ENCODE data around the gene MYO5A. TPM values are rescaled to one million over a fixed set of nuclear protein-coding genes. Genes with fewer than 3 reads are reported as not detected.

The MYO5A gene
- total and polyA plus RNA-seq, 9 of the 15 experiments (the other 6 are each of a cell fraction or from before 2014, with no cell fraction given) = 0.03 to 0.82 (median 0.40) TPM

DNA sequence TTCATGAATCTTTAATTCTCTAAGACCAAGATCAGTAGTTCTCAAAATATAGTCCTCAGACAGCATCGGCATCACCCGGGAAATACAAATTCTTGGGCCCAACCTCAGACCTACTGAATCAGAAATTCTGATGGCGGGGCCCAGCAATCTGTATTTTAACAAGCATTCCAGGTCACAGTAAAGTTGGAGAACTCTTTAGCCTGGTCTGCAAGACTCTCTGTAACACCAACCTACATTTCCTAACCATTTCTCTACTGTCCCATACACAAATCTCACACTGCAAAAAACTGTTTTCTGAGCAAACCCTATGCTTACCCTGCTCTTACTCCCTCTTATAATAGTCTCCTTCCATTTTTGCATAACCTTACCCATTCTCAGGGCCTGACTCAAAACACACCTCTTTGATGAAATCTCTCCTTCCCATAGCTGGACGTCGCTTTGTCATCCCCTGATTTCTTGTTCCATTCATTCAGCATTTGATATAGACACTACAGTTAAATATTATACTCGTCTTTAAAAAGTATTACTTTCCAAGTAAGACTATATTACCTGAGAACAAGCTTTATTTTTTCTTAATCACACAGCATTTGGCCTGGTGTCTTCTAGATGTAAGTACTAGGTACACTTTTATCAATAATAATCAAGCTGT, 149.8 kb downstream of the MYO5A start:
- Histone ChIP-seq H3K4me2 (ENCODE audit: insufficient read depth, low read length) (no peak overlapping the region), H3K9me3 (replicated peaks; ENCODE audit: control insufficient read depth, insufficient read depth, low read depth, low read length) (no peaks in the 10 kb centered on the region), H3K27me3 (ENCODE audit: control insufficient read depth in 2 of 2, insufficient read depth in 2 of 2, low read length in 2 of 2) (peaks cover 8 to 27% of the 10 kb centered on the region in 2 experiments; a peak in 3 of 5 replicates), H3K79me2 (ENCODE audit: control insufficient read depth, insufficient read depth, low read length) (no peaks in the 10 kb centered on the region), H3K4me3 (no peak overlapping the region), H2AFZ (ENCODE audit: low read depth, low read length) (no peak overlapping the region), H3K36me3 (ENCODE audit: control insufficient read depth, insufficient read depth, low read length) (no peaks in the 10 kb centered on the region), H3K9me1 (ENCODE audit: control insufficient read depth, insufficient read depth, low read length) (no peaks in the 10 kb centered on the region), H3K4me1 (replicated peaks in 1 of 2; ENCODE audit: control insufficient read depth in 2 of 2, insufficient read depth in 2 of 2, low read length in 2 of 2) (no peaks in the 10 kb centered on the region), H4K20me1 (replicated peaks; ENCODE audit: control insufficient read depth, insufficient read depth, low read length) (no peaks in the 10 kb centered on the region), H3K9ac (ENCODE audit: insufficient read depth in 1 of 2, low read depth in 2 of 2, low read length in 2 of 2) (no peak overlapping the region), H3K27ac (ENCODE audit: extremely low read depth, low read depth, low read length) (no peak overlapping the region)
- BruUV-seq (replicated peaks) = no TSS peak
- FAIRE-seq (no peak), DNase-seq (ENCODE audit: extremely low read depth in 1 of 4, low spot score in 3 of 4) (no peak), ATAC-seq (no peak)
- ChIA-PET POLR2A (no interaction called here), CTCF (ENCODE audit: low intra/inter-chr PET ratio) (no interaction called here)
- WGBS (ENCODE audit: insufficient coverage, low coverage, missing lambda C conversion rate) = 7% methylated on average over 6 of the region's 6 CpGs
- in situ Hi-C loops (cut with MboI) = no loop called here
- intact Hi-C loops (cut with micrococcal nuclease) = no loop called here
- no peak for TF ChIP-seq SUPT5H (IDR thresholded peaks at IDR 0.05)
- TF ChIP-seq ZNF77 (CRISPR knock-in tag; IDR thresholded peaks at IDR 0.05) = no peak
- no peak for TF ChIP-seq PTBP1 (IDR thresholded peaks at IDR 0.05; ENCODE audit: low read depth, low read length)
- TF ChIP-seq GATA2 (CRISPR knock-in tag; IDR thresholded peaks at IDR 0.05) = no peak
- TF ChIP-seq, protein P1, sequence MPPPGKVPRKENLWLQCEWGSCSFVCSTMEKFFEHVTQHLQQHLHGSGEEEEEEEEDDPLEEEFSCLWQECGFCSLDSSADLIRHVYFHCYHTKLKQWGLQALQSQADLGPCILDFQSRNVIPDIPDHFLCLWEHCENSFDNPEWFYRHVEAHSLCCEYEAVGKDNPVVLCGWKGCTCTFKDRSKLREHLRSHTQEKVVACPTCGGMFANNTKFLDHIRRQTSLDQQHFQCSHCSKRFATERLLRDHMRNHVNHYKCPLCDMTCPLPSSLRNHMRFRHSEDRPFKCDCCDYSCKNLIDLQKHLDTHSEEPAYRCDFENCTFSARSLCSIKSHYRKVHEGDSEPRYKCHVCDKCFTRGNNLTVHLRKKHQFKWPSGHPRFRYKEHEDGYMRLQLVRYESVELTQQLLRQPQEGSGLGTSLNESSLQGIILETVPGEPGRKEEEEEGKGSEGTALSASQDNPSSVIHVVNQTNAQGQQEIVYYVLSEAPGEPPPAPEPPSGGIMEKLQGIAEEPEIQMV (tag; conservative IDR thresholded peaks at IDR 0.05; ENCODE audit: low read depth) = no peak
- TF ChIP-seq, protein P2, sequence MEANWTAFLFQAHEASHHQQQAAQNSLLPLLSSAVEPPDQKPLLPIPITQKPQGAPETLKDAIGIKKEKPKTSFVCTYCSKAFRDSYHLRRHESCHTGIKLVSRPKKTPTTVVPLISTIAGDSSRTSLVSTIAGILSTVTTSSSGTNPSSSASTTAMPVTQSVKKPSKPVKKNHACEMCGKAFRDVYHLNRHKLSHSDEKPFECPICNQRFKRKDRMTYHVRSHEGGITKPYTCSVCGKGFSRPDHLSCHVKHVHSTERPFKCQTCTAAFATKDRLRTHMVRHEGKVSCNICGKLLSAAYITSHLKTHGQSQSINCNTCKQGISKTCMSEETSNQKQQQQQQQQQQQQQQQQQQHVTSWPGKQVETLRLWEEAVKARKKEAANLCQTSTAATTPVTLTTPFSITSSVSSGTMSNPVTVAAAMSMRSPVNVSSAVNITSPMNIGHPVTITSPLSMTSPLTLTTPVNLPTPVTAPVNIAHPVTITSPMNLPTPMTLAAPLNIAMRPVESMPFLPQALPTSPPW (CRISPR knock-in tag; IDR thresholded peaks at IDR 0.05) = no peak
- no peak for TF ChIP-seq ZNF76 (CRISPR knock-in tag; IDR thresholded peaks at IDR 0.05; ENCODE audit: borderline replicate concordance)
- no peak for TF ChIP-seq SIN3A (IDR thresholded peaks at IDR 0.05; ENCODE audit: borderline replicate concordance in 2 of 2, control insufficient read depth in 1 of 2, low read depth in 2 of 2, low read length in 2 of 2)

All from K562 (cell line).